Measurements from ENCODE around the gene TRRAP.

TRRAP gene

DNA sequence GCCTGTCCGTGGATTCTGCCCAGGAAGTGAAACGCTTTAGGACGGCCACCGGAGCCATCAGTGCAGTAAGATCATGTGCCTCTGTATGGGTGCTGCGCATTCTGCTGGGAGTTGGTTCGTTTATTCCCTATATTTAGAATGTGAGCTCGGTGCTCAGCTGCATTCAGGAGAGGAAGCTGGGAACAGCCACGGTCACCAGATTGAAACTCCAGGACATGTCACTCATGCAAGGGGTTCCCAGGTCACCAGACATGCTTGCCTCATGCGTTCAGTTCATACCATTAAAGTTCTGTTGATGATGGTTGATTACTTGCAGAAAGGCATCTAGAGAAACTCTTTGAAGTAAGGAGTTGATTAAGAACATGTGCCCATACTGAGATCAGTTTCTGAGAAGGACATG lies 78.1 kb downstream of the TRRAP start:
- no peak for DNase-seq

DNA sequence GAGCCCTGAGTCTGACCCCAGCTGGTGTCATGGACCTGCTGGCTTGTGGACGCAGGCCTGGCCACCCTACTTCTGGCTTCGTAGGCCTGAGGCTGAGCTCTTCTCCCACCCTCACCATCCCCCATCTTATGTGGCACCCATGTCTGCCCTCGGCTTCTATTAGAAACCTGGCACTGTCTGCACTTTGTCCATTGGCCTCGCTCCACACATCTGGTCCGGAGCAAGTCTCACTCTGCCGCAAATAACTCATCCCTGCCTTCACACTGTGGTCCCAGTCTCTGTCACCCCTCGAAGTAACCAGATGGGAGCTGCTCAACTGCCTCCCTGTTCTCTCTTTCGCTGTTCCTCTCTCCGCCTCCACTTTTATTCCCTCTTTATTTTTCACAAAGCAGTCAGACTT lies 78.6 kb downstream of the TRRAP start:
- DNase-seq = no peak

GRCh38 chr7:98957766-98958165 lies 79.4 kb downstream of the TRRAP start:
- DNase-seq = no peak

GRCh38 chr7:98958968-98959367 lies 80.6 kb downstream of the TRRAP start:
- DNase-seq = no peak

DNA sequence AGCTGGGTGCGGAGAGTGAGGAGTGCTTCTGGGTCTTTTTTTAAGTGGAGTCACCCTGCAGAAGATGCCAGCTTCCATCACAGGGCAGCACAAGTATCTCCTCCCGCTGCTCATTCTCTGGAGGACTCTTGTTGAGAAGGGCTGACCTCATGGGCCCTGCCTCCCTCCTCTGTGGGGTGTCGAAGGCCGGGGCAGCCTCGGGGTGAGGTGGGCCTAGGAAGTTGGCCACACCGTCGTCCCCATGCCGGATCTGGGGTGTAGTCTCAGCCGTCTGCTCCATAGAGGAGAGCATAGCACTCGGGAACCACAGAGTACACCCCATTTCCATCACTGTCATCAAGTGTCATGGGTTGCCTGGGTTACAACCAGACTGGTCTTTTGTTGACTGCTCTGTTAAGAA lies 85.0 kb downstream of the TRRAP start:
- DNase-seq = no peak

DNA sequence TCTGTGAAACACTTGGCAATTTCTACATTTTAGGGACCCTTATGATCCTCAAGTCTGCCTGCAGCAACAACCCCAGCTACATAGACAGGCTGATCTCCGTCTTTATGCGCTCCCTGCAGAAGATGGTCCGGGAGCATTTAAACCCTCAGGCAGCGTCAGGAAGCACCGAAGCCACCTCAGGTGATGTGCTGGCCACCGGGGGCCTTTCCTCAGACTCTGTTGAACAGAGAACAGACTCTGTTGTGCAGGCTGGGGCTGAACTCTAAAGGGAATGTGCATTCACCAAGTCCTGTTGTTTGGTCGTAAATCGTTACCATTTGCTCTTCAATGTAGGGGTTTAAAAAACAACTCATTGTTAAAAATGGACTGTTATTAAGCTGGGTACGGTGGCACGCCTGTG lies 86.3 kb downstream of the TRRAP start:
- no peak for DNase-seq

DNA sequence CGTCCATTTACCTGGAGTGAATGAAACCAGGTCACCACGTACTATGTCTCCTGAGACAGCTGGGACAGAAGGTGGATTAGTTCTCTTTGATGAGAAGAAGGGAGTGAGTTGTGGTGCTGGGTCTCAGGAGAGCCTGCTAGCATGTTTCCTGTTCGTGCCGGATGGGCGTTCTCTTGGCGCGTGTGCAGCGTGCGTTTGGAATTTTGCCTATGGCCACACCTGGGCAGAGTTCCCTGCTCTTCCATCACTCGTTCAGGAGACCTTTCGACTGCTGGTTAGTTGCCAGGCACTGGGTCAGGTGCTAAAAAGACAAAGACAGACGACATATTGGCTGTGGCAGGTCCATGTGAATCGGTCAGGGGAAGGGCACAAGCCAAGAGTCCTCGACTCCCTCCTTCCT lies 90.3 kb downstream of the TRRAP start:
- DNase-seq = no peak

DNA sequence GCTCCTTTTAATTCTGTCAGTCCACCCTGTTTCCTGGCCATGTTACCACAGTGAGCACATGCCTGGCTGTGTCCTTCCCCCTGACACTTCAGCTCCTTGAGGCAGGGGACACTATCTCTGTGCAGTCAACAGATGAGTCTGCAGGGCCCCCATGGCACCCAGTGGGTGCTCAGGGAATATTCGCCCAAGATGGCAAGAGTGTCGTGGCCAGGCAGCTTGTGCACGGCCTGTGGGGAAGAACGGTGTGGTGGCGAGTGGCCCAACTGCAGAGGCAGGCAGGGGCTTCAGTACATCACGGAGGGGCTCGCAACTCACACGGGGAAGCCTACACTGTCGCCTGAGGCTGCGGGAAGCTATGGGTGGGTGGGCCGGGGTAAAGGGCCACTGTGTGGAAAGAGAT lies 91.1 kb downstream of the TRRAP start:
- no peak for DNase-seq

DNA sequence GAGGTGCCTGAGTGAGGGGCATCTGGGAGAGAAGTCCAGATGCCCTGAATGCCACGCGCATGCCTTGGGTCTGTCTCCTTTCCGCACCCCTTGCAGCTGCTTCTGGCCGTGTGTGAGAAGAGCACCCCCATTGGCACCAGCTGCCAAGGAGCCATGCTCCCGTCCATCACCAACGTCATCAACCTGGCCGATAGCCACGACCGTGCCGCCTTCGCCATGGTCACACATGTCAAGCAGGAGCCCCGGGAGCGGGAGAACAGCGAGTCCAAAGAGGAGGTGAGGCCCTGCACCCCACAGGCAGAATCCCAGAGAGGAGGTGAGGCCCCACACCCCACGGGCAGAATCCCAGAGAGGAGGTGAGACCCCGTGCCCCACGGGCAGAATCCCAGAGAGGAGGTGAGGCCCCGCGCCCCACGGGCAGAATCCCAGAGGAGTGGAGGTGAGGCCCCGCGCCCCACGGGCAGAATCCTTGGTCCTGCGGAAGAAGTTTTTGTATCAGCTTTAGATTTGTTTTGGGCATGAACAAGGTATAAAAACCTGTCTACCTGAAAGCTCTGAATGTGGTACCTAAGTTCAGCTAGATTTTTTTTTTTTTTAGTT lies 91.8 kb downstream of the TRRAP start:
- no peak for DNase-seq

- no peak for DNase-seq
Observed at GRCh38 chr7:98970805-98971204, 92.5 kb downstream of the TRRAP start.

- DNase-seq = no peak
Observed at GRCh38 chr7:98974205-98974604, 95.9 kb downstream of the TRRAP start.

- no peak for DNase-seq
Observed at GRCh38 chr7:98974906-98975816, 96.8 kb downstream of the TRRAP start.

DNA sequence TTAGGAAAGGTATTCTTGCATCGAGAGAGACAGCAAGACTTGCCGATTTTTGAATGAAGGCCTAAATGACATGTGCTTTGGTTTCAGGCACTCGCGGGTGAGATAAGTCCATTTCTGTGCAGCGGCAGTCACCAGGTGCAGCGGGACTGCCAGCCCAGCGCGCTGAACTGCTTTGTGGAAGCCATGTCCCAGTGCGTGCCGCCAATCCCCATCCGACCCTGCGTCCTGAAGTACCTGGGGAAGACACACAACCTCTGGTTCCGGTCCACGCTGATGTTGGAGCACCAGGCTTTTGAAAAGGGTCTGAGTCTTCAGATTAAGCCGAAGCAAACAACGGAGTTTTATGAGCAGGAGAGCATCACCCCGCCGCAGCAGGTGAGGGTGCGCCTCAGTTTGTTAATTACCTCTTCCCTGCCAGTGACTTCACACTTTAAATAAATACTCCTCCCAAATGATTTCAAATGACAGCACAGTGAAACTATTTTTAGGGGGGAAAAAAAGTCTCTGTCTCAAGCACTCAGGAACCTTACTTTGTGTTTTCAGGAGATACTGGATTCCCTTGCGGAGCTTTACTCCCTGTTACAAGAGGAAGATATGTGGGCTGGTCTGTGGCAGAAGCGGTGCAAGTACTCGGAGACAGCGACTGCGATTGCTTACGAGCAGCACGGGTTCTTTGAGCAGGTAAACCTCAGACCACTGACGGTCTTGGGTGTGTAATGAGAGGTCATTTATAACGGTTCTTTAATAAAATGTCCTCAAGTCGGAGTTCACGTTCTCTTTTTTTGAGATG lies 98.3 kb downstream of the TRRAP start:
- no peak for DNase-seq

DNA sequence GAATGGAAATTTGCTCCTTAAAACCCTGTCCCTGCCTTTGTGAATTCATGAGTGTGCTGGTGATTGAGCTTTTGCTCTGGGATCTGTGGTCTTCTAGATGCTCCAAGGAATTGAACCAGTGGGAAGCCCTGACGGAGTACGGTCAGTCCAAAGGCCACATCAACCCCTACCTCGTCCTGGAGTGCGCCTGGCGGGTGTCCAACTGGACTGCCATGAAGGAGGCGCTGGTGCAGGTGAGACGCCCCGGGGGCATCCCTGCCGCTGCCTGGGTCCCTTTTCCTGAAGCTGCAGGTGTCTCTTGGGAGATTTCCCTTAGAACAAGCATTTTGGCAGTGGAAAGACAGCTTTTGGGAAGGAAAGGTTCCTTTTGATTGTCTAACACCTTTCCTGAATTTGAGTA lies 100.3 kb downstream of the TRRAP start:
- no peak for DNase-seq

DNA sequence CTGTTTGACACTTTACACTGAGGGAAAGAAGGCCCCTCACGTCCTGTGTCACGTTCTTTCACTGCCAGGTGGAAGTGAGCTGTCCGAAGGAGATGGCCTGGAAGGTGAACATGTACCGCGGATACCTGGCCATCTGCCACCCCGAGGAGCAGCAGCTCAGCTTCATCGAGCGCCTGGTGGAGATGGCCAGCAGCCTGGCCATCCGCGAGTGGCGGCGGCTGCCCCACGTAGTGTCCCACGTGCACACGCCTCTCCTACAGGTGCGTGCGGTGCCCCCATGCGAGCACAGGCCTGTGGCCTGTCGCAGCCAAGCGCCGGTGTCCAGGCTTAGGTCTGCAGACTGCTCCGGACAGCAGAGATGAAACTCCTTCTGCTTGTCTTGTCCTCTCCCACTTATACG lies 103.4 kb downstream of the TRRAP start:
- no peak for DNase-seq

- no peak for DNase-seq
Observed at GRCh38 chr7:98982686-98983085, 104.4 kb downstream of the TRRAP start.

DNA sequence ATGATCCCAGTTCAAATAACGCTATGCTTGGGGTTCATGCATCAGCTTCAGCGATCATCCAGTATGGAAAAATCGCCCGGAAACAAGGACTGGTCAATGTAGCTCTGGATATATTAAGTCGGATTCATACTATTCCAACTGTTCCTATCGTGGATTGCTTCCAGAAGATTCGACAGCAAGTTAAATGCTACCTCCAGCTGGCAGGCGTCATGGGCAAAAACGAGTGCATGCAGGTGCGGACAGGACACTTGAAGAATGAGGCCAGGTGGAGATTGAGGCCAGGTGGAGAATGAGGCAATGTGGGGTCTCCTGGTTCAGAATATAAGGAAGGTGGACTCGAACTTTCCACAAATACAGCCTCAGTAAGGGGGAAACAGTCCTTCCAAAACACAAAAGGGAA lies 105.8 kb downstream of the TRRAP start:
- DNase-seq = no peak

DNA sequence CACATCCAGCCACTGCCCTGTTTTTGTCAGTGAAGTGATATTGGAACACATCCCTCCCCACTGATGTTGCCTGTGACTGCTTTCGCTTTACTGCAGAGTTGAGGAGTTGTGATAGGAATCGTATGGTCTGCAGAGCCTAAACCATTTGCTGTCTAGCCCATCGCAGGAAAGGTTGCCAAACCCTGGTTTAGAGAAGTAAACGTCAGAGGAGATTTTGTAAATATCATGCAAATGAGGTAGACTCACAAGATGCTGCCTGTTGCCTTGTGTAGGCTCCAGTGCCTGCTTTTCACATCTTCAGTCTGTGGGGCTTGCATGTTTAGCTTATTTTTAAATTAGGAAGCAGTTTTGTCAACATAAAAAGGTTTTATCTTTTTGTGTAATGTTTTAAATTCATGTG lies 107.1 kb downstream of the TRRAP start:
- no peak for DNase-seq

DNA sequence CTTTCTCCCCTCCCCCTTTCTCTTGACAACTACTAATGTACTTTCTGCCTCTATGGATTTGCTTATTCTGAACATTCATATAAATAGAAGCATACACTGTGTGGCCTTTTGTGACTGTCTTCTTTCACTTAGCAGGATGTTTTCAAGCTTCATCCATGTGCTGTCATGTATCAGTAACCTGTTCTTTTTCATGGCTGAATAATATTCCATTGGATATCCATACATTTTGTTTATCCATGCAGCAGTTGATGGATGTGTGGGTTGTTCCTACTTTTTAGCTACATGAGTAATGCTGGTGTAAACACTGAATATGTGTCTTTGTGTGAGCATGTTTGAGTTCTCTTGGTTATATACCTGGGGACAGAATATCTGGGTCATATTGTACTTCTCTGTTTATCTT lies 107.6 kb downstream of the TRRAP start:
- no peak for DNase-seq

GRCh38 chr7:98988641-98989040 lies 110.3 kb downstream of the TRRAP start:
- DNase-seq = no peak

DNA sequence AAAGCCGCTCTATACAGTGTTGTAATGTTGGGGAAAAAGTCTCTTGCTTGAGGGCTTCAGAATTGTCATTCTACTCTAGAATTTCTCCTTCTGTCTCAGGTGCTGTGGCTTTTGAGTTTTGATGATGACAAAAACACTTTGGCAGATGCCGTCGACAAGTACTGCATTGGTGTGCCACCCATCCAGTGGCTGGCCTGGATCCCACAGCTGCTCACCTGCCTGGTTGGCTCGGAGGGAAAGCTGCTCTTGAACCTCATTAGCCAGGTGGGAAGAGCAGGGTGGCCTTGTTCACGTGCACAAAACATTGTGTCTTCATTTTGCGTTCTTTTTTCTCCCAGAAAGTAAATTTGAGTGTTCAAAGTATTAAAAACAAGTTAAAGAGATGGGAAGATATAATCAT lies 112.0 kb downstream of the TRRAP start:
- no peak for DNase-seq

DNA sequence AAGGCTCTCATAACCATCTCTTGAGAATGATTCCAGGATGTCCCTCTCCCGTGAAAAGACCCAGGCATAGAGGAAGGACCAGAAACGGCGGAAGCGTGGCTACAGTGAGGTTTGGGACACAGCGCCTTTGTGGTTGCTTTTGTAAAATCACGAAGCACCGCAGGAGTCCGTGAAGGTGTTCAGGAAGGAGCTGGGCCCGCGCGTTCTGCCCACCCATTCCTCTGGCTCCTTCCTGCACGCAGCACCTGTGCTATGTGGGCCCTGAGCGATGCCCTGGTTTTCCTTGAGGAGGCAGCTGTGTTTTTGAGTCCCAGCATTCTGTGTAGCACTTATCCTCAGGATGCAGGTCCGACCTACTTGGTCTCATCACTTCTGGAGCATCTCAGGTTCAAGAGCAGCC lies 112.8 kb downstream of the TRRAP start:
- DNase-seq = no peak

- no peak for DNase-seq
Observed at GRCh38 chr7:98992076-98992475, 113.7 kb downstream of the TRRAP start.
